Lower leg skin (tissue), 3 donors: ENCODE data around the gene SCP2D1.

ENCODE experiments used
- CTCF ChIP-seq, 3 donors: fragments of 450-650 bp; IDR thresholded peaks; one replicate each; pipeline ENCODE4 v1.5.1; 2016; ENCODE audit warnings: antibody characterized with exemption in 3 of 3, mild to moderate bottlenecking in 3 of 3, moderate library complexity in 2 of 3
- POLR2A ChIP-seq, 2 donors: fragments of 450-650 bp; IDR thresholded peaks; one replicate each; pipeline ENCODE4 v1.6.1; 2016 to 2017; ENCODE audit warnings: antibody characterized with exemption in 2 of 2, mild to moderate bottlenecking in 1 of 2, moderate library complexity in 1 of 2

GRCh38 chr20:18802012-18802634 is 11.5 kb upstream of the SCP2D1 start:
- TF ChIP-seq CTCF (IDR thresholded peaks at IDR 0.05) (no peak), POLR2A (IDR thresholded peaks at IDR 0.05) (no peak)
